ENCODE results near the gene TSHZ2.

GRCh38 chr20:52964131-52964530 lies 8.0 kb upstream of the TSHZ2 start:
- TF ChIP-seq REST (IDR thresholded peaks at IDR 0.05; ENCODE audit: low read depth) (no peak), CREB1 (IDR thresholded peaks at IDR 0.05; ENCODE audit: low read depth) (no peak), YY1 (IDR thresholded peaks at IDR 0.05; ENCODE audit: low read depth) (no peak), EP300 (IDR thresholded peaks at IDR 0.05; ENCODE audit: borderline replicate concordance) (no peak), TCF12 (IDR thresholded peaks at IDR 0.05; ENCODE audit: low read depth) (no peak), FOXM1 (IDR thresholded peaks at IDR 0.05; ENCODE audit: borderline replicate concordance, low read depth) (no peak), TAF1 (IDR thresholded peaks at IDR 0.05; ENCODE audit: low read depth) (no peak), USF1 (IDR thresholded peaks at IDR 0.05) (no peak), MAX (IDR thresholded peaks at IDR 0.05) (no peak), EGR1 (IDR thresholded peaks at IDR 0.05) (no peak), ZBTB7A (IDR thresholded peaks at IDR 0.05; ENCODE audit: low read depth) (no peak)

Measured in Ishikawa (cell line).